H9 (cell line): ENCODE data around the gene DPP8. TPM values are rescaled to one million over a fixed set of nuclear protein-coding genes. Genes with fewer than 3 reads are reported as not detected.

Experiments used
- DNase-seq: peaks from one replicate; pipeline ENCODE4 v3.0.0-alpha.2; 2017
- H2AFZ ChIP-seq: one replicate; pipeline ENCODE4 v1.6.1; 2013; ENCODE audit warnings: mild to moderate bottlenecking, low read length, control low read depth, moderate library complexity
- H2AK5ac ChIP-seq: 2 replicates; pipeline ENCODE4 v1.6.1; 2013; ENCODE audit warnings: low read length, control low read depth, mixed read lengths; ENCODE audit not compliant: insufficient read length
- H2BK120ac ChIP-seq: one replicate; pipeline ENCODE4 v1.6.1; 2013; ENCODE audit warnings: low read depth, mild to moderate bottlenecking, low read length, control low read depth, inconsistent platforms; ENCODE audit not compliant: poor library complexity, severe bottlenecking
- H2BK12ac ChIP-seq: 2 replicates; pipeline ENCODE4 v1.6.1; 2013; ENCODE audit warnings: low read length, control low read depth, mixed read lengths, low read depth; ENCODE audit not compliant: insufficient read length
- H2BK15ac ChIP-seq: 2 replicates; pipeline ENCODE4 v1.6.1; 2013; ENCODE audit warnings: low read depth, low read length, control low read depth
- H2BK20ac ChIP-seq: one replicate; pipeline ENCODE4 v1.6.1; 2013; ENCODE audit warnings: low read depth, mild to moderate bottlenecking, low read length, control low read depth, inconsistent platforms; ENCODE audit not compliant: poor library complexity, severe bottlenecking
- H2BK5ac ChIP-seq: 2 replicates; pipeline ENCODE4 v1.6.1; 2013; ENCODE audit warnings: low read length, control low read depth, mixed read lengths; ENCODE audit not compliant: insufficient read length
- H3K14ac ChIP-seq: 2 replicates; pipeline ENCODE4 v1.6.1; 2013; ENCODE audit warnings: low read length, control low read depth; ENCODE audit not compliant: insufficient read depth
- H3K18ac ChIP-seq: 2 replicates; pipeline ENCODE4 v1.6.1; 2013; ENCODE audit warnings: low read depth, mild to moderate bottlenecking, mixed read lengths, low read length, control low read depth; ENCODE audit not compliant: insufficient read length
- H3K23ac ChIP-seq: 2 replicates; pipeline ENCODE4 v1.6.1; 2013; ENCODE audit warnings: low read length, control low read depth, mixed read lengths, low read depth; ENCODE audit not compliant: insufficient read length
- H3K23me2 ChIP-seq: 2 replicates; pipeline ENCODE4 v1.6.1; 2013; ENCODE audit warnings: low read depth, mild to moderate bottlenecking, mixed read lengths, low read length, control low read depth; ENCODE audit not compliant: insufficient read length, poor library complexity, severe bottlenecking
- H3K27ac ChIP-seq: 2 replicates; pipeline ENCODE4 v1.5.1; 2013; ENCODE audit warnings: low read length, control low read depth, mixed read lengths, low read depth; ENCODE audit not compliant: insufficient read length
- H3K27me3 ChIP-seq: 2 replicates; pipeline ENCODE4 v1.6.1; 2013; ENCODE audit warnings: low read length, control low read depth, inconsistent platforms; ENCODE audit not compliant: insufficient read depth
- H3K4ac ChIP-seq: 2 replicates; pipeline ENCODE4 v1.6.1; 2013; ENCODE audit warnings: low read depth, mild to moderate bottlenecking, control low read depth, inconsistent platforms, low read length, moderate library complexity
- H3K4me1 ChIP-seq: 2 replicates; pipeline ENCODE4 v1.6.1; 2013; ENCODE audit warnings: low read length, control low read depth, inconsistent platforms; ENCODE audit not compliant: insufficient read depth
- H3K4me2 ChIP-seq: 2 replicates; pipeline ENCODE4 v1.6.1; 2013; ENCODE audit warnings: low read length, control low read depth, mixed read lengths; ENCODE audit not compliant: insufficient read length, insufficient read depth
- H3K56ac ChIP-seq: 2 replicates; pipeline ENCODE4 v1.6.1; 2013; ENCODE audit warnings: low read depth, mild to moderate bottlenecking, mixed read lengths, low read length, control low read depth; ENCODE audit not compliant: insufficient read length
- H3K79me1 ChIP-seq: 2 replicates; pipeline ENCODE4 v1.6.1; 2013; ENCODE audit warnings: low read depth, mild to moderate bottlenecking, moderate library complexity, low read length, control low read depth, inconsistent platforms; ENCODE audit not compliant: insufficient read depth, poor library complexity, severe bottlenecking
- H3K79me2 ChIP-seq: 2 replicates; pipeline ENCODE4 v1.6.1; 2013; ENCODE audit warnings: low read length, control low read depth, inconsistent platforms; ENCODE audit not compliant: insufficient read depth
- H3K9ac ChIP-seq: 2 replicates; pipeline ENCODE4 v1.6.1; 2013; ENCODE audit warnings: low read length, control low read depth, mixed read lengths; ENCODE audit not compliant: insufficient read length; ENCODE audit errors: extremely low read depth
- H3K9me3 ChIP-seq: one replicate; pipeline ENCODE4 v1.6.1; 2013; ENCODE audit warnings: low read depth, low read length, inconsistent platforms; ENCODE audit not compliant: control insufficient read depth
- H3T11ph ChIP-seq: one replicate; pipeline ENCODE4 v1.6.1; 2013; ENCODE audit warnings: mild to moderate bottlenecking, low read length, control low read depth, inconsistent platforms
- H4K20me1 ChIP-seq: one replicate; pipeline ENCODE4 v1.6.1; 2013; ENCODE audit not compliant: control insufficient read depth, insufficient read length, insufficient read depth
- H4K5ac ChIP-seq: 2 replicates; pipeline ENCODE4 v1.6.1; 2013; ENCODE audit warnings: low read depth, mild to moderate bottlenecking, mixed read lengths, low read length, control low read depth; ENCODE audit not compliant: insufficient read length
- H4K8ac ChIP-seq: replicated peaks from 2 replicates; pipeline ENCODE4 v1.6.1; 2013; ENCODE audit warnings: low read length, control low read depth, mixed read lengths, low read depth; ENCODE audit not compliant: insufficient read length
- H4K91ac ChIP-seq: 2 replicates; pipeline ENCODE4 v1.6.1; 2013; ENCODE audit warnings: low read depth, mild to moderate bottlenecking, moderate library complexity, mixed read lengths, low read length, control low read depth; ENCODE audit not compliant: insufficient read length
- H3K27ac Mint-ChIP-seq, 3 experiments: 2 replicates in 2 of 3; 3 replicates in 1 of 3; pipeline ENCODE4 v1.8.0; 2020 to 2021; ENCODE audit warnings: mixed read lengths in 3 of 3, mild to moderate bottlenecking in 1 of 3, moderate library complexity in 1 of 3
- H3K27me3 Mint-ChIP-seq: 2 replicates; pipeline ENCODE4 v1.8.0; 2021; ENCODE audit warnings: low read depth, mild to moderate bottlenecking, moderate library complexity, mixed read lengths
- H3K36me3 Mint-ChIP-seq, 3 experiments: 2 replicates in 2 of 3; 3 replicates in 1 of 3; pipeline ENCODE4 v1.8.0; 2020 to 2021; ENCODE audit warnings: low read depth in 3 of 3, mixed read lengths in 3 of 3; ENCODE audit not compliant: insufficient read depth in 1 of 3
- H3K4me1 Mint-ChIP-seq, 2 experiments: 2 replicates each; pipeline ENCODE4 v1.8.0; 2020; ENCODE audit warnings: mixed read lengths in 2 of 2
- H3K4me3 Mint-ChIP-seq, 2 experiments: 2 replicates in 1 of 2; 3 replicates in 1 of 2; pipeline ENCODE4 v1.8.0; 2020 to 2021; ENCODE audit warnings: mild to moderate bottlenecking in 2 of 2, mixed read lengths in 2 of 2, moderate library complexity in 1 of 2
- H3K9me3 Mint-ChIP-seq, 2 experiments: 2 replicates in 1 of 2; 3 replicates in 1 of 2; pipeline ENCODE4 v1.8.0; 2020; ENCODE audit warnings: mild to moderate bottlenecking in 2 of 2, mixed read lengths in 2 of 2, moderate library complexity in 1 of 2
- CTCF ChIP-seq: fragments of 200-600 bp; sonication (generic); conservative IDR thresholded peaks from 3 replicates; pipeline ENCODE4 v1.8.0; 2021; ENCODE audit warnings: antibody characterized with exemption, mild to moderate bottlenecking
- WGBS: extraction: QIAGEN DNeasy Blood & Tissue Kit; methylation state at CpG from one replicate; pipeline ENCODE4 v1.1.7; 2013; ENCODE audit warnings: missing lambda C conversion rate, low lambda C conversion rate, mixed read lengths; ENCODE audit not compliant: insufficient read length; ENCODE audit errors: extremely low coverage; 5-methylcytosine and 5-hydroxymethylcytosine counted together
- total RNA-seq: library from RNA; stranded (reverse); gene quantifications from 2 replicates; pipeline ENCODE4 v1.2.1, GENCODE V29; 2021

Gene DPP8
- total RNA-seq, 1 experiment from 2014 or later = 26.6 TPM

GRCh38 chr15:65494076-65494475 is 23.4 kb downstream of the DPP8 start:
- peaks cover 28 to 60% (median 48%) of the 10 kb centered on the region in 3 experiments; a peak in 6 of 7 replicates for H3K36me3 Mint-ChIP-seq

More at GRCh38 chr15:65494076-65494475, 23.4 kb downstream of the DPP8 start:
- Histone ChIP-seq H2BK20ac (no peak overlapping the region), H3K4ac (no peak overlapping the region), H3K79me1 (no peaks in the 10 kb centered on the region), H3K9me3 (no peaks in the 10 kb centered on the region), H3K4me1 (no peaks in the 10 kb centered on the region), H4K91ac (no peak overlapping the region), H3K27me3 (no peaks in the 10 kb centered on the region), H4K5ac (no peak overlapping the region), H3K23me2 (no peaks in the 10 kb centered on the region), H4K8ac (no peak overlapping the region), H3K14ac (no peak overlapping the region), H3K79me2 (no peaks in the 10 kb centered on the region), H4K20me1 (no peaks in the 10 kb centered on the region), H3K56ac (no peak overlapping the region), H3K23ac (no peak overlapping the region), H2AFZ (no peak overlapping the region), H2BK120ac (no peak overlapping the region), H3K4me2 (no peak overlapping the region), H2BK5ac (no peak overlapping the region), H3K9ac (no peak overlapping the region), H2AK5ac (no peak overlapping the region), H2BK15ac (no peak overlapping the region), H3T11ph (no peak overlapping the region), H3K27ac (no peak overlapping the region), H3K18ac (no peak overlapping the region), H2BK12ac (no peak overlapping the region)
- Mint-ChIP-seq H3K4me3 (no peak overlapping the region), H3K27ac (no peak overlapping the region), H3K9me3 (no peaks in the 10 kb centered on the region), H3K4me1 (no peaks in the 10 kb centered on the region), H3K27me3 (no peaks in the 10 kb centered on the region)
- no peak for TF ChIP-seq CTCF
- no peak for DNase-seq
- no CpG with 5 or more reads among the region's 4 CpGs for WGBS
